ENCODE results near the gene TSHZ2.

The TSHZ2 gene

GRCh38 chr20:53133628-53134027 lies 161.5 kb downstream of the TSHZ2 start:
- DNase-seq (ENCODE audit: low read depth in 2 of 2): no peak
- no peak for TF ChIP-seq CTCF (IDR thresholded peaks at IDR 0.05; ENCODE audit: low read depth, low read length)
- no peak overlapping the region for H3K4me3 ChIP-seq (replicated peaks in 1 of 2; ENCODE audit: low read depth in 2 of 2, low read length in 2 of 2)

GRCh38 chr20:53136473-53136872 lies 164.3 kb downstream of the TSHZ2 start:
- no peak overlapping the region for H3K4me3 ChIP-seq (replicated peaks in 1 of 2; ENCODE audit: low read depth in 2 of 2, low read length in 2 of 2)
- no peak for TF ChIP-seq CTCF (IDR thresholded peaks at IDR 0.05; ENCODE audit: low read depth, low read length)
- DNase-seq (ENCODE audit: low read depth in 2 of 2): no peak

DNA sequence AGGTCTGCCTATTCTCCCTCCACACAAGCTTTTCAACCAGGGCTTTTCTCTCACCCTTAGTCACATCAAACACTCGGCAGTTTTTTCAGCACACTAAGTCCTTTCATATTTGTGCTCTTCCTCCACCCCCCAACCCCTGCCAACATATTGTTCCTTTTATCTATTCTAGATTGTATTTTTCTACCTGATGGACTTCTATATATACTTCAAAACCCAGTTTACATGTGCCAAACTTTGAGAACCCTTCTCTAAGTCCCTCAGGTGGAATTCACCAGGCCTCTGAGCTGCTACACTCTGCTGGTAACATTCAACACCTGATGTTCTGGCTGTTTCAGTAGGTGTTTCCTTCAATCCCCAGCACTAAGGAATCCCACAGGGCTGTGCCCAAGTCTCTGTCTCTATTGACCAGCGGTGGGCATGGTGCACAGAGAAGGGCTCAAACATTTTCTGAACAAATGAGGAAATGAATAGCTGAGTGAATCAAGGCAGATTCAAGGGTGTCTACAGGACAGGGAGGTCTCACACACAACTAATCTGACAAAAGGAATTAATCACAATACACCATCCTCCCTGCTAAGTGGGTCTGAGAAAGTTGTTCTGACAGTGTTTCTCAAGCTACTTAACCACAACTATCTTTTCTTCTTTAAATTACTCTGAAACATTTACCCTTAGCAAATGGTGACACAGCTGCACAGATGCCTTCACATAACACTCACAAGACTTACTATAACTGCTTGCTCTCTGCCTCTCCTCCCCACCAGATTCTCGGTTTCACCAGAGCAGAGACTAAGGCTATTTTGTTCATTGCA lies 166.5 kb downstream of the TSHZ2 start:
- no peak for TF ChIP-seq CTCF (IDR thresholded peaks at IDR 0.05; ENCODE audit: low read depth, low read length)
- no peak overlapping the region for H3K4me3 ChIP-seq (replicated peaks in 1 of 2; ENCODE audit: low read depth in 2 of 2, low read length in 2 of 2)
- no peak for DNase-seq (ENCODE audit: low read depth in 2 of 2)

- DNase-seq (ENCODE audit: low read depth in 2 of 2): no peak
- no peak for TF ChIP-seq CTCF (IDR thresholded peaks at IDR 0.05; ENCODE audit: low read depth, low read length)
- no peak overlapping the region for H3K4me3 ChIP-seq (replicated peaks in 1 of 2; ENCODE audit: low read depth in 2 of 2, low read length in 2 of 2)
Observed at GRCh38 chr20:53141201-53142050, 169.3 kb downstream of the TSHZ2 start.

GRCh38 chr20:53142225-53143127 lies 170.3 kb downstream of the TSHZ2 start:
- no peak overlapping the region for H3K4me3 ChIP-seq (replicated peaks in 1 of 2; ENCODE audit: low read depth in 2 of 2, low read length in 2 of 2)
- TF ChIP-seq CTCF (IDR thresholded peaks at IDR 0.05; ENCODE audit: low read depth, low read length): no peak
- DNase-seq (ENCODE audit: low read depth in 2 of 2): no peak

GRCh38 chr20:53146201-53146891 lies 174.2 kb downstream of the TSHZ2 start:
- DNase-seq (ENCODE audit: low read depth in 2 of 2): no peak
- no peak overlapping the region for H3K4me3 ChIP-seq (replicated peaks in 1 of 2; ENCODE audit: low read depth in 2 of 2, low read length in 2 of 2)
- no peak for TF ChIP-seq CTCF (IDR thresholded peaks at IDR 0.05; ENCODE audit: low read depth, low read length)

Measured in cardiac fibroblast (primary cell).